K562 (cell line): ENCODE measurements around the gene SIRPB1. TPM values are rescaled to one million over a fixed set of nuclear protein-coding genes. Genes with fewer than 3 reads are reported as not detected.

Source experiments
- ATAC-seq: fragments of 200-7000 bp; cut with Tn5 transposase; 3 replicates; pipeline ENCODE4 v1.9.1; 2020; ENCODE audit warnings: moderate library complexity
- BruUV-seq: library from RNA; stranded (reverse); fragments of 400-500 nt; replicated peaks from 2 replicates; lab custom pipeline; 2021; lab: Mats Ljungman, UMichigan
- CTCF ChIA-PET: fragments of 300-600 bp; formaldehyde crosslinking; extraction: SDS; loops from one replicate; lab custom pipeline; 2021; ENCODE audit warnings: low intra/inter-chr PET ratio; lab: Yijun Ruan, JAX
- POLR2A ChIA-PET: fragments of 300-600, 350-650 bp; sonication (Branson Sonifier 250); formaldehyde crosslinking; extraction: SDS; loops from one replicate; lab custom pipeline; 2021; ENCODE audit warnings: antibody characterized with exemption, inconsistent platforms; lab: Yijun Ruan, JAX
- DNase-seq, 4 experiments: peaks; one replicate each; pipeline versions ENCODE4 v3.0.0 to v3.0.0-alpha.2; 2011 to 2018; ENCODE audit warnings: low spot score in 3 of 4, mixed read lengths in 3 of 4; ENCODE audit errors: extremely low read depth in 1 of 4
- FAIRE-seq: peaks from 2 replicates; lab custom pipeline; 2011; peaks lifted over from hg19 to GRCh38; lab: Jason Lieb, UNC
- H2AFZ ChIP-seq: 2 replicates; pipeline ENCODE4 v1.6.0; 2011; ENCODE audit warnings: low read depth, low read length, control low read depth, inconsistent platforms
- H3K27ac ChIP-seq: fragments of 200-600 bp; 3 replicates; pipeline ENCODE4 v1.8.0; 2011; ENCODE audit warnings: low read depth, mild to moderate bottlenecking, control low read depth, inconsistent platforms, low read length, moderate library complexity, mixed read lengths; ENCODE audit errors: extremely low read depth
- H3K27me3 ChIP-seq, 2 experiments: fragments of 300-600 bp in 1 of 2; 2 replicates in 1 of 2; 3 replicates in 1 of 2; pipeline versions ENCODE4 v1.6.0 to v1.8.0; 2011; ENCODE audit warnings: inconsistent platforms in 2 of 2, low read length in 2 of 2, mild to moderate bottlenecking in 1 of 2, mixed read lengths in 1 of 2, moderate library complexity in 1 of 2; ENCODE audit not compliant: control insufficient read depth in 2 of 2, insufficient read depth in 2 of 2
- H3K36me3 ChIP-seq: fragments of 300-600 bp; 3 replicates; pipeline ENCODE4 v1.8.0; 2011; ENCODE audit warnings: mild to moderate bottlenecking, low read length, inconsistent platforms; ENCODE audit not compliant: control insufficient read depth, insufficient read depth
- H3K4me1 ChIP-seq, 2 experiments: fragments of 200-600 bp in 1 of 2; replicated peaks in 1 of 2; 2 replicates in 1 of 2; 3 replicates in 1 of 2; pipeline versions ENCODE4 v1.5.1 to v1.8.0; 2011; ENCODE audit warnings: inconsistent platforms in 2 of 2, low read length in 2 of 2, mild to moderate bottlenecking in 1 of 2, mixed read lengths in 1 of 2, moderate library complexity in 1 of 2; ENCODE audit not compliant: control insufficient read depth in 2 of 2, insufficient read depth in 2 of 2
- H3K4me2 ChIP-seq: 2 replicates; pipeline ENCODE4 v1.6.1; 2011; ENCODE audit warnings: low read length, control low read depth, inconsistent platforms, mixed read lengths; ENCODE audit not compliant: insufficient read depth
- H3K4me3 ChIP-seq: fragments of 200-600 bp; sonication (generic), shearing (Covaris generic); 2 replicates; pipeline ENCODE4 v1.5.1; 2016; ENCODE audit warnings: control low read depth, inconsistent platforms
- H3K79me2 ChIP-seq: fragments of 200-600 bp; 3 replicates; pipeline ENCODE4 v1.8.0; 2011; ENCODE audit warnings: low read length, inconsistent platforms; ENCODE audit not compliant: control insufficient read depth, insufficient read depth
- H3K9ac ChIP-seq, 2 experiments: 2 replicates each; pipeline versions ENCODE4 v1.6.0 to v1.6.1; 2011; ENCODE audit warnings: low read depth in 2 of 2, low read length in 2 of 2, control low read depth in 1 of 2, inconsistent platforms in 1 of 2, mild to moderate bottlenecking in 1 of 2, mixed read lengths in 1 of 2; ENCODE audit not compliant: insufficient read depth in 1 of 2
- H3K9me1 ChIP-seq: one replicate; pipeline ENCODE4 v1.6.0; 2011; ENCODE audit warnings: inconsistent platforms, mild to moderate bottlenecking, low read length, moderate library complexity; ENCODE audit not compliant: control insufficient read depth, insufficient read depth
- H3K9me3 ChIP-seq: replicated peaks from 2 replicates; pipeline ENCODE4 v1.5.1; 2011; ENCODE audit warnings: low read depth, low read length, inconsistent platforms; ENCODE audit not compliant: control insufficient read depth, insufficient read depth
- H4K20me1 ChIP-seq: replicated peaks from 2 replicates; pipeline ENCODE4 v1.6.1; 2011; ENCODE audit warnings: low read length, inconsistent platforms, mixed read lengths; ENCODE audit not compliant: control insufficient read depth, insufficient read depth
- BCOR ChIP-seq: fragments of 450-650 bp; IDR thresholded peaks from 2 replicates; pipeline ENCODE4 v1.6.1; 2016
- FOXK2 ChIP-seq, 2 experiments: fragments of 450-650 bp; IDR thresholded peaks in 1 of 2; conservative IDR thresholded peaks in 1 of 2; 2 replicates each; pipeline ENCODE4 v1.6.1; 2016; ENCODE audit warnings: low read depth in 2 of 2, mild to moderate bottlenecking in 1 of 2
- HDAC8 ChIP-seq: fragments of 450-650 bp; IDR thresholded peaks from 2 replicates; pipeline ENCODE4 v1.6.1; 2016; ENCODE audit warnings: mild to moderate bottlenecking, missing genetic modification characterization, moderate library complexity, missing compliant biosample characterization
- MEF2A ChIP-seq: IDR thresholded peaks from 2 replicates; pipeline ENCODE4 v1.6.1; 2011; ENCODE audit warnings: low read depth, mild to moderate bottlenecking, low read length, moderate library complexity; ENCODE audit not compliant: control insufficient read depth
- MXI1 ChIP-seq: IDR thresholded peaks from 2 replicates; pipeline ENCODE4 v1.6.1; 2011; ENCODE audit warnings: low read depth, mild to moderate bottlenecking, improper control_type of control experiment, low read length
- NFIC ChIP-seq: fragments of 450-650 bp; IDR thresholded peaks from 2 replicates; pipeline ENCODE4 v1.6.1; 2017; ENCODE audit warnings: mild to moderate bottlenecking, inconsistent platforms
- OTX1 ChIP-seq: fragments of 450-650 bp; formaldehyde crosslinking; IDR thresholded peaks from 2 replicates; pipeline ENCODE4 v1.4.0; 2022; ENCODE audit warnings: mild to moderate bottlenecking
- RBBP5 ChIP-seq: fragments of 200-600 bp; sonication (generic); IDR thresholded peaks from 2 replicates; pipeline ENCODE4 v1.6.1; 2012; ENCODE audit warnings: borderline replicate concordance, mild to moderate bottlenecking, low read length, control low read depth, inconsistent platforms; ENCODE audit not compliant: insufficient read depth, poor library complexity, severe bottlenecking
- RBM39 ChIP-seq: fragments of 200-400 bp; formaldehyde crosslinking; optimal IDR thresholded peaks from 2 replicates; pipeline ENCODE3; 2018; ENCODE audit warnings: low read depth, low read length
- TFE3 ChIP-seq: fragments of 450-650 bp; formaldehyde crosslinking; IDR thresholded peaks from 2 replicates; pipeline ENCODE4 v1.4.0; 2020; ENCODE audit warnings: mild to moderate bottlenecking, mixed read lengths
- ZBTB17 ChIP-seq: fragments of 450-650 bp; formaldehyde crosslinking; IDR thresholded peaks from 2 replicates; pipeline ENCODE4 v1.4.0; 2020; ENCODE audit warnings: mild to moderate bottlenecking
- ZBTB5 ChIP-seq: fragments of 450-650 bp; IDR thresholded peaks from 2 replicates; pipeline ENCODE4 v1.6.1; 2017; ENCODE audit warnings: antibody characterized with exemption
- ZFX ChIP-seq: sonication (generic); formaldehyde crosslinking; IDR thresholded peaks from 2 replicates; pipeline ENCODE4 v1.8.0; 2022; ENCODE audit warnings: mild to moderate bottlenecking, missing genetic modification reagents, moderate library complexity
- ZNF740 ChIP-seq, 3 experiments: fragments of 200-800 bp in 1 of 3; sonication (Bioruptor generic) in 1 of 3; sonication (generic) in 1 of 3; formaldehyde crosslinking in 1 of 3; IDR thresholded peaks; 2 replicates each; pipeline versions ENCODE4 v1.6.1 to v1.8.0; 2016 to 2022; ENCODE audit warnings: mild to moderate bottlenecking in 2 of 3, missing compliant biosample characterization in 2 of 3, missing genetic modification characterization in 2 of 3, missing genetic modification reagents in 1 of 3
- WGBS: fragments of 100-300 bp; shearing (Covaris generic); methylation state at CpG from one replicate; pipeline ENCODE4 v1.1.6; 2016; ENCODE audit warnings: low coverage, mixed read lengths; ENCODE audit not compliant: insufficient coverage; ENCODE audit errors: missing lambda C conversion rate; 5-methylcytosine and 5-hydroxymethylcytosine counted together
- in situ Hi-C: fragments of 300-500 bp; cut with MboI; formaldehyde crosslinking; loops from 4 replicates; pipeline ENCODE4 v1.15.0; 2018; ENCODE audit warnings: inconsistent platforms, mixed read lengths
- intact Hi-C: fragments of 100-400 bp; cut with micrococcal nuclease; formaldehyde crosslinking; loops from 2 replicates; pipeline ENCODE4 v1.14.2; 2022
- polyA plus RNA-seq, 8 experiments: library from polyadenylated mRNA; depleted of rRNA in 4 of 8; stranded (reverse) in 5 of 8; unstranded in 3 of 8; fragments of >200 nt; fragmentation: Nextera tagmentation in 2 of 8; fragmentation: Illumina TruSeq in 1 of 8; extraction: Ambion mirVana in 2 of 8; extraction: Trizol in 1 of 8; gene quantifications; 2 replicates each; pipeline versions ENCODE4 v1.2.1 to v1.2.3, GENCODE V29; 2011 to 2014; ENCODE audit warnings: inconsistent platforms in 1 of 8, missing spikeins in 1 of 8
- total RNA-seq, 7 experiments: library from RNA; depleted of rRNA in 6 of 7; stranded (reverse); fragments of >200 nt in 6 of 7; fragmentation: Illumina TruSeq in 2 of 7; extraction: Trizol in 2 of 7; gene quantifications; 2 replicates each; pipeline versions ENCODE4 v1.2.1 to v1.2.3, GENCODE V29; 2011 to 2021; ENCODE audit warnings: low replicate concordance in 1 of 7
- TF ChIP-seq, protein P1 (sequence below): sonication (generic); formaldehyde crosslinking; IDR thresholded peaks from 2 replicates; pipeline ENCODE4 v1.9.0; 2022; ENCODE audit warnings: mild to moderate bottlenecking, missing genetic modification reagents

Gene SIRPB1
- total and polyA plus RNA-seq, 9 of the 15 experiments (the other 6 are each of a cell fraction or from before 2014, with no cell fraction given) = not detected

- no peak for TF ChIP-seq ZFX (CRISPR knock-in tag)
- TF ChIP-seq, all 486 proteins: peak for 0
These were observed 45.1 kb upstream of the SIRPB1 start (continued) for GRCh38 chr20:1664911-1665310.

- Histone ChIP-seq H2AFZ (no peak overlapping the region), H3K36me3 (no peaks in the 10 kb centered on the region), H3K9me1 (no peaks in the 10 kb centered on the region), H3K4me2 (no peak overlapping the region), H3K4me1 (no peaks in the 10 kb centered on the region), H3K9me3 (no peaks in the 10 kb centered on the region), H3K9ac (no peak overlapping the region), H3K27ac (no peak overlapping the region), H3K4me3 (no peak overlapping the region), H3K79me2 (no peaks in the 10 kb centered on the region), H4K20me1 (no peaks in the 10 kb centered on the region), H3K27me3 (peaks cover 4 to 11% of the 10 kb centered on the region in 2 experiments; a peak in 2 of 5 replicates)
- FAIRE-seq = no peak
- TF ChIP-seq BCOR (no peak), RBBP5 (no peak), ZBTB5 (no peak), RBM39 (no peak), TFE3 (CRISPR knock-in tag) (no peak), MEF2A (no peak), FOXK2 (conservative IDR thresholded peaks at IDR 0.05 in 1 of 2, IDR thresholded peaks at IDR 0.05 in 1 of 2; ENCODE audit: low read depth in 2 of 2) (no peak), OTX1 (no peak), MXI1 (no peak), ZBTB17 (no peak), HDAC8 (tag) (no peak), NFIC (no peak), ZNF740 (CRISPR knock-in tag; IDR thresholded peaks at IDR 0.05) (no peak), ZNF740 (tag; IDR thresholded peaks at IDR 0.05) (no peak)
- TF ChIP-seq, protein P1, sequence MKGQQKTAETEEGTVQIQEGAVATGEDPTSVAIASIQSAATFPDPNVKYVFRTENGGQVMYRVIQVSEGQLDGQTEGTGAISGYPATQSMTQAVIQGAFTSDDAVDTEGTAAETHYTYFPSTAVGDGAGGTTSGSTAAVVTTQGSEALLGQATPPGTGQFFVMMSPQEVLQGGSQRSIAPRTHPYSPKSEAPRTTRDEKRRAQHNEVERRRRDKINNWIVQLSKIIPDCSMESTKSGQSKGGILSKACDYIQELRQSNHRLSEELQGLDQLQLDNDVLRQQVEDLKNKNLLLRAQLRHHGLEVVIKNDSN (CRISPR knock-in tag) = no peak
- BruUV-seq = no TSS peak
- intact Hi-C loops (no loop called here), in situ Hi-C loops (no loop called here)
- WGBS = 0% methylated on average over 1 of the region's 2 CpGs
- CTCF ChIA-PET = no interaction called here
- DNase-seq = no peak
- ATAC-seq = no peak
- POLR2A ChIA-PET = interaction anchor here (0.6 kb wide), 1 partner anchor 51 kb away, joined by 3 read pairs; no protein-coding TSS in a partner anchor
These were observed 44.1 kb upstream of the SIRPB1 start for GRCh38 chr20:1663917-1664316.
